Ectodermal cell (in vitro differentiated cells): ENCODE results near the gene STARD4. TPM values are rescaled to one million over a fixed set of nuclear protein-coding genes. Genes with fewer than 3 reads are reported as not detected.
A peak's percentile ranks its signal among the peaks of the same experiment; 100 is the strongest.

Experiments
- H3K27ac ChIP-seq: 2 replicates; pipeline ENCODE4 v1.7.0; 2013; ENCODE audit warnings: mild to moderate bottlenecking, low read depth, low read length; ENCODE audit not compliant: insufficient read depth, poor library complexity, severe bottlenecking
- H3K27me3 ChIP-seq: 2 replicates; pipeline ENCODE4 v1.7.0; 2013; ENCODE audit warnings: mild to moderate bottlenecking, low read length; ENCODE audit not compliant: insufficient read depth, control insufficient read depth, poor library complexity, severe bottlenecking
- H3K36me3 ChIP-seq: one replicate; pipeline ENCODE4 v1.7.0; 2013; ENCODE audit warnings: low read length; ENCODE audit not compliant: control insufficient read depth, insufficient read depth
- H3K4me1 ChIP-seq: one replicate; pipeline ENCODE4 v1.7.0; 2013; ENCODE audit warnings: low read length; ENCODE audit not compliant: control insufficient read depth, insufficient read depth
- H3K4me3 ChIP-seq: 2 replicates; pipeline ENCODE4 v1.7.0; 2013; ENCODE audit warnings: low read depth, low read length, control low read depth; ENCODE audit not compliant: insufficient read depth
- H3K9me3 ChIP-seq: 2 replicates; pipeline ENCODE4 v1.7.0; 2013; ENCODE audit warnings: mild to moderate bottlenecking, low read length, moderate library complexity; ENCODE audit not compliant: control insufficient read depth
- WGBS, 2 experiments: methylation state at CpG; one replicate each; pipeline ENCODE4 v1.1.7; 2013; ENCODE audit warnings: missing lambda C conversion rate in 2 of 2; 5-methylcytosine and 5-hydroxymethylcytosine counted together
- polyA plus RNA-seq, 4 experiments: library from polyadenylated mRNA; stranded (reverse); fragments of 50-300 nt; gene quantifications; one replicate each; pipeline ENCODE4 v1.2.3, GENCODE V29; 2013

STARD4 gene, protein sequence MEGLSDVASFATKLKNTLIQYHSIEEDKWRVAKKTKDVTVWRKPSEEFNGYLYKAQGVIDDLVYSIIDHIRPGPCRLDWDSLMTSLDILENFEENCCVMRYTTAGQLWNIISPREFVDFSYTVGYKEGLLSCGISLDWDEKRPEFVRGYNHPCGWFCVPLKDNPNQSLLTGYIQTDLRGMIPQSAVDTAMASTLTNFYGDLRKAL
- polyA plus RNA-seq (2013, experiment 1 of 4): 52.6 TPM
- polyA plus RNA-seq (2013, experiment 2 of 4): 38.8 TPM
- 28.1 TPM for polyA plus RNA-seq (2013, experiment 3 of 4)
- polyA plus RNA-seq (2013, experiment 4 of 4): 30.1 TPM

DNA sequence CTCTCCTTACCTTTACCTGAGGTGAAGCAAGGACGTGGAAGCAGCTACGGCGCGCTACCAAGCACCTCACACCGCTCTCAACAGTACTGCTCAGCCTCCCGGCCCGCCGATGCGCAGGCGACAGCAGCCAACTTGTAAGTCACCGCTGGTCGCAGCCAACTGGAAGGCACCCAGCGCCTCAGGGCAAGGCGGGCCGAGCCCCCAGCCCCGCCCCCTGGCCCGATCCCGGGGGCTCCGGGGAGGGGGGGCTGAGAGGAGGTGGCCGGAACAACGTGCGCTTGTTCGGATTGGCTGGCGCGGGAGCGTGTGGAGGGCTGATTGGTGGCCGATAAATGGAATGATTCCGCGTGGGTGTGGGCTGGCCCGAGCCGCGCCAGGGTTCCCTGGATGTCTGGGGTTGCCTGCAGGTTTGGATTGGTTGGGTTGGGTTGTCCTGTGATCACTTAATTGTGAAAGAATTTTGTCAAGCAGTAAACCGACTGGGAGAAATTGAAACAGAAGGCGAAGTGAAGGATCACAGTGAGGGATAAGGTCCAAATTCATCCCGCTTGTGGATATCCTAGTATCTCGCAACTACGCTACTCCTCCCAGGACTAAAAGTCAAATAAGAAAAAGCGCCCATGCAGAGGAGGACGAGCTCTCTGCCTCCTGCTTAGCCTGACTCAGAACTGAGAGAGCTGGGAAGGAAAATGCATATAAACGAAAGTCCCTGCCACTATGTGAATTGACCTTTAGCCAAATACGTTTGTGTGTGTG is at the start of gene STARD4:
STARD4 (minus strand) TSS at position 161 of the 756 bp plus-strand sequence. CDS start 5,102 bp downstream, outside the sequence.
- Histone ChIP-seq H3K4me3 (peak within 1 kb of the TSS; percentile 90), H3K27ac (peak within 1 kb of the TSS; percentile 82), H3K36me3 (no peaks in the 10 kb centered on the region), H3K9me3 (no peaks in the 10 kb centered on the region), H3K27me3 (no peaks in the 10 kb centered on the region), H3K4me1 (peaks cover 10% of the 10 kb centered on the region)
- WGBS, 2 experiments: 0 to 1% methylated on average over 41 of the region's 41 CpGs

DNA sequence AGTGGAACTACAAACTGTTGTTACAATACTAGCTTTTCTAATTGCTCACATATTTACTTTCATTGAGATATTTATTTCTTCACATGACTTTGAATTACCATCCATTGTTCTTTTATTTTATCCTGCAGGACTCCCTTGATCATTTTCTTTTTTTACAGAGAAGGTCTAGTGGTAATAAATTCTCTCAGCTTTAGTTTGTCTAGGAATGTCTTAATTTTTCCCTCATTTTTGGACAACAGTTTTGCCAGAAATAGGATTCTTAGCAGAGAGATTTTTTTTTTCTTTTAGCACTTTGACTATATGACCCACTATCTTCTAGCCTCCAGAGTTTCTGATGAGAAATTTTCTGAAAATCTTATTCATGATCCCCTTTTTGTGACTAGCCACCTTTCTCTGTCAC is 47.3 kb upstream of the STARD4 start:
- Histone ChIP-seq H3K4me3 (no peak overlapping the region), H3K4me1 (no peaks in the 10 kb centered on the region), H3K27ac (no peak overlapping the region), H3K27me3 (no peaks in the 10 kb centered on the region), H3K36me3 (no peaks in the 10 kb centered on the region), H3K9me3 (peaks cover 3% of the 10 kb centered on the region)

GRCh38 chr5:111557686-111558085 is 45.4 kb upstream of the STARD4 start:
- no peaks in the 10 kb centered on the region for H3K27me3 ChIP-seq
- no peak overlapping the region for H3K27ac ChIP-seq
- H3K4me1 ChIP-seq: peaks cover 3% of the 10 kb centered on the region
- no peaks in the 10 kb centered on the region for H3K36me3 ChIP-seq
- H3K9me3 ChIP-seq: peaks cover 3% of the 10 kb centered on the region
- H3K4me3 ChIP-seq: no peak overlapping the region
- WGBS, 2 experiments: 88% methylated on average over 1 of the region's 1 CpG; no CpG with 5 or more reads in 1 of the 2 experiments

- H3K4me1 ChIP-seq: peaks cover 9% of the 10 kb centered on the region
- WGBS, 2 experiments: 100% methylated on average over 1 of the region's 1 CpG; no CpG with 5 or more reads in 1 of the 2 experiments
- no peak overlapping the region for H3K27ac ChIP-seq
- H3K4me3 ChIP-seq: no peak overlapping the region
- H3K36me3 ChIP-seq: no peaks in the 10 kb centered on the region
- peaks cover 3% of the 10 kb centered on the region for H3K9me3 ChIP-seq
- H3K27me3 ChIP-seq: no peaks in the 10 kb centered on the region
Measured at GRCh38 chr5:111557111-111557510, 44.8 kb upstream of the STARD4 start.

- no peaks in the 10 kb centered on the region for H3K36me3 ChIP-seq
- no peaks in the 10 kb centered on the region for H3K27me3 ChIP-seq
- no peak overlapping the region for H3K4me3 ChIP-seq
- peaks cover 15% of the 10 kb centered on the region for H3K4me1 ChIP-seq
- peaks cover 3% of the 10 kb centered on the region for H3K9me3 ChIP-seq
- H3K27ac ChIP-seq: no peak overlapping the region
- WGBS, 2 experiments: 89 to 94% methylated on average over 1 to 3 of the region's 3 CpGs
Measured at GRCh38 chr5:111556501-111556900, 44.2 kb upstream of the STARD4 start.

- Histone ChIP-seq H3K4me1 (peaks cover 20% of the 10 kb centered on the region), H3K4me3 (no peak overlapping the region), H3K27ac (no peak overlapping the region), H3K36me3 (no peaks in the 10 kb centered on the region), H3K27me3 (no peaks in the 10 kb centered on the region), H3K9me3 (peaks cover 3% of the 10 kb centered on the region)
- no CpG with 5 or more reads among the region's 1 CpG for WGBS, 2 experiments
Measured at GRCh38 chr5:111555760-111556159, 43.4 kb upstream of the STARD4 start.

DNA sequence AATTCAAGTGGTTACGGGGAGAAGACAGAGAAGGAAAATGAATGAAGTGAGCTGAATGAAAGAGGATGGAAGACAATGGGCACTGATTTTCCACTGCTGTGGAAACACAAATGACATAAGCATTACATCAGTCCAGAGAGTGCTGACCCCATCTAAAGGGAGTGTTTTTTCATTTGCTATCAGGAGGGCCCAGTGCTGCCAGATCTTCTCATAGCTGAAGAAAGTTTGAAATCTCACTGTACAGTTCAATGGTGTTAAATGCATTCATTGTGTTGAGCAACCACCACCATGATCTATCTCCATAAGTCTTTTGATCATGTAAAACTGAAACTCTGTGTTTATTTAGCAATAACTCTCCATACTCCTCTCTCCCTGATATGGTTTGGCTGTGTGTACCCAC is 41.5 kb upstream of the STARD4 start:
- Histone ChIP-seq H3K9me3 (no peaks in the 10 kb centered on the region), H3K36me3 (no peaks in the 10 kb centered on the region), H3K27me3 (no peaks in the 10 kb centered on the region), H3K4me3 (no peak overlapping the region), H3K4me1 (peaks cover 20% of the 10 kb centered on the region), H3K27ac (no peak overlapping the region)
- WGBS, 2 experiments: 38 to 40% methylated on average over 1 of the region's 1 CpG

DNA sequence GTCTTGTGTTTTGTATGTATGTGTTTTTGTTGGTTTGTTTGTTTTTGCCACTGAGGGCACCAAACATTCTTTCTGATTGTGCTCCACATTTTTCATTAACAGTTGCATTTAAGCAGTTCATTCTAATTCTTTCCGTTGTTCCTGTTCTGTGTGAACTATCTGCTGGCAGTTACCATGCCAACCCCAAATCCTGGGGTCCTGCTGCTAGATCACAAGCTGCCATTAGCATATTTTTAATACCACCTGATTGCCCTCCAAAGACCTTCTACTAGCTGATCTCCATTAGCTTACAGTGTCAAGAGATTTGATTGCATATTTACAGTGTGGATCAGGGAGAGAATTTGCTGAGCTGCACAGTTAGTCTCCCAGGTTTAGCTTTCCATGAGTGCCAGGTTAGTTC is 40.6 kb upstream of the STARD4 start:
- no peaks in the 10 kb centered on the region for H3K27me3 ChIP-seq
- H3K27ac ChIP-seq: no peak overlapping the region
- 43 to 56% methylated on average over 1 of the region's 1 CpG for WGBS, 2 experiments
- H3K36me3 ChIP-seq: no peaks in the 10 kb centered on the region
- H3K4me1 ChIP-seq: peaks cover 20% of the 10 kb centered on the region
- no peak overlapping the region for H3K4me3 ChIP-seq
- no peaks in the 10 kb centered on the region for H3K9me3 ChIP-seq

DNA sequence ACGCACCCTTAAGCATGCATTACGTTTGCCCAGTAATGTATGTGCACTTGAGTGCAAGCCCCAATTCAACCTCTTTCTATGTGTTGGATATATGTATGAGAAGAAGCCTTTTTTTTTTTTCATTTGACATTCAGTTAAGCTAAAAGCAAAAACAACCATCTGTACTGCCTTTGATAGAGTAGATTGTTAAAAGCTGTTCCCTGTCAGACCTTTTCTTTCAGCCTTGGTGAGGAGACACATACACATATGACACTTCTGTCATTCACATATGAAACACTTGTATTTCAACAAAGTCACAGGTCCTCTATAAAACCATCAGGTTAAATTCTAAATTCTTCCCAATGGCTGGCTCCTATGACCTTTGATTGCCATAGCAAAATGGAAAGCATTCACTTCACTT is 40.2 kb upstream of the STARD4 start:
- Histone ChIP-seq H3K27ac (no peak overlapping the region), H3K36me3 (no peaks in the 10 kb centered on the region), H3K27me3 (no peaks in the 10 kb centered on the region), H3K4me1 (peaks cover 20% of the 10 kb centered on the region), H3K9me3 (no peaks in the 10 kb centered on the region), H3K4me3 (no peak overlapping the region)
- WGBS, 2 experiments: 83 to 91% methylated on average over 2 of the region's 2 CpGs

DNA sequence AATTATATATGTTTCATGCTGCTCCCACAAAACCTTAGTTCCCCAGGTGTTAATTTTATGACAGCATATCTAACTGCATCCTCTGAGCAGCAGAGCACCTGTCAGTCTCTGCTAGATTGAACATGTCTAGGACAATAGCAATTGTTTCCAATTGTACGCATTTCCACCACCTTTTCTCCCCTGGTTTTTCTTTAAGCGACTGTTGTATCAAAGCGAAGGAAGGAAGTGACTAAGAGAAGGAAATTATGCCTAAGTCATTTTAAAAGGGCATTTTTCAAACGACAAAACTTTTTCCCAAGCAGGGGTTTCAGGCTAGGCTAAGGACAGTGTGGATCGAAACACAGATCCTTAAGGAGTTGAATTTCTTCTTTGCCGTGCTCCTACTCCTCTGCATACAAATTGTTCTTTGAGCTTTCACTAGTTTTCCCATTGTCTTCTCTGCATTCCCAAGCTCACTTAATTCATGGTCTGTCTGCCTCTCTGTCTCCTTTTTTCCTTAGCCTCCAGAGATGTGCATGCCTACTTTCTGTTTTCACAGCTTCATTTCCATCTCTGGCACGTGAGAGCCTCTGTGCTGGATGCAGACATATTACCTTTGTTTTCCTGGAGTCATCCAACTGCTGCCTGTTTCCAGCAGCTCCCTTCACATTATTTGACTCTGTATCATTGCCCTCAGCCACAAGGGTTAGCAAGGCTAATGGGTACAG is 39.4 kb upstream of the STARD4 start:
- H3K4me3 ChIP-seq: no peak overlapping the region
- peaks cover 20% of the 10 kb centered on the region for H3K4me1 ChIP-seq
- 48 to 50% methylated on average over 7 of the region's 7 CpGs for WGBS, 2 experiments
- no peaks in the 10 kb centered on the region for H3K36me3 ChIP-seq
- H3K9me3 ChIP-seq: no peaks in the 10 kb centered on the region
- no peak overlapping the region for H3K27ac ChIP-seq
- H3K27me3 ChIP-seq: no peaks in the 10 kb centered on the region
